ENCODE data around the gene CEP126.
"Not testable (repeated sequence)": the region's sequence is repeated elsewhere in the genome, so short reads cannot be mapped to it uniquely, and the experiment has no call there.

The CEP126 gene

GRCh38 chr11:101929294-101929915 lies 14.6 kb downstream of the CEP126 start:
- no peak for FAIRE-seq

- FAIRE-seq = no peak
Measured at GRCh38 chr11:101931692-101932091, 16.9 kb downstream of the CEP126 start.

- FAIRE-seq = no peak
Measured at GRCh38 chr11:101940901-101941520, 26.2 kb downstream of the CEP126 start.

- no peak for FAIRE-seq
Measured at GRCh38 chr11:101944923-101945322, 30.1 kb downstream of the CEP126 start.

GRCh38 chr11:101945448-101945847 lies 30.6 kb downstream of the CEP126 start:
- FAIRE-seq = no peak

- FAIRE-seq = no peak
Measured at GRCh38 chr11:101949680-101950220, 34.9 kb downstream of the CEP126 start.

- FAIRE-seq = no peak
Measured at GRCh38 chr11:101955278-101955677, 40.5 kb downstream of the CEP126 start.

GRCh38 chr11:101955701-101956100 lies 40.9 kb downstream of the CEP126 start:
- FAIRE-seq = no peak

GRCh38 chr11:101960231-101960630 lies 45.4 kb downstream of the CEP126 start:
- FAIRE-seq = no peak

GRCh38 chr11:101964200-101964599 lies 49.4 kb downstream of the CEP126 start:
- FAIRE-seq = not testable (repeated sequence)

- FAIRE-seq = peak; percentile 20
Measured at GRCh38 chr11:101974255-101974654, 59.4 kb downstream of the CEP126 start.

GRCh38 chr11:101974771-101975170 lies 60.0 kb downstream of the CEP126 start:
- no peak for FAIRE-seq

GRCh38 chr11:101975734-101976133 lies 60.9 kb downstream of the CEP126 start:
- FAIRE-seq = no peak

- no peak for FAIRE-seq
Measured at GRCh38 chr11:101987370-101987769, 72.6 kb downstream of the CEP126 start.

GRCh38 chr11:101993172-101993571 lies 78.4 kb downstream of the CEP126 start:
- no peak for FAIRE-seq

- FAIRE-seq = not testable (repeated sequence)
Measured at GRCh38 chr11:101994052-101994469, 79.3 kb downstream of the CEP126 start.

- no peak for FAIRE-seq
Measured at GRCh38 chr11:101996111-101996510, 81.3 kb downstream of the CEP126 start.

- no peak for FAIRE-seq
Measured at GRCh38 chr11:102001657-102002338, 87.0 kb downstream of the CEP126 start.

GRCh38 chr11:102004220-102004619 lies 89.4 kb downstream of the CEP126 start:
- no peak for FAIRE-seq

- FAIRE-seq = no peak
Measured at GRCh38 chr11:102005306-102005705, 90.5 kb downstream of the CEP126 start.

- FAIRE-seq = no peak
Measured at GRCh38 chr11:102006835-102007566, 92.2 kb downstream of the CEP126 start.

GRCh38 chr11:102007567-102008437 lies 93.0 kb downstream of the CEP126 start:
- peak; percentile 96 for FAIRE-seq
